ENCODE results near the gene SDHB. TPM values are rescaled to one million over a fixed set of nuclear protein-coding genes. Genes with fewer than 3 reads are reported as not detected.

SDHB gene
- total RNA-seq, 1 experiment from 2014 or later, result 212 TPM

- in situ Hi-C loops (cut with HindIII; ENCODE audit: low pct_unique_long_range_greater_than_20kb, low sequenced_read_pairs), result no loop called here
Observed at GRCh38 chr1:17067069-17067426, 13.2 kb upstream of the SDHB start.

GRCh38 chr1:17066361-17067068 is 12.7 kb upstream of the SDHB start:
- TF ChIP-seq REST (IDR thresholded peaks at IDR 0.05; ENCODE audit: insufficient read depth in 1 of 2, low read depth in 2 of 2, low read length in 1 of 2), result no peak
- no peak for TF ChIP-seq SIN3A (IDR thresholded peaks at IDR 0.05; ENCODE audit: borderline replicate concordance, insufficient read depth, low read depth, low read length)
- TF ChIP-seq TCF7L2 (IDR thresholded peaks at IDR 0.05; ENCODE audit: low read depth, low read length), result no peak
- in situ Hi-C loops (cut with HindIII; ENCODE audit: low pct_unique_long_range_greater_than_20kb, low sequenced_read_pairs), result no loop called here
- BruUV-seq (replicated peaks), result no TSS peak
- Histone ChIP-seq H3K4me3 (ENCODE audit: low read depth in 2 of 2, low read length in 2 of 2) (no peak overlapping the region), H3K9me3 (ENCODE audit: control insufficient read depth, insufficient read depth, low read depth, low read length) (no peaks in the 10 kb centered on the region; the same call in 1 of the 2 replicates), H3K36me3 (ENCODE audit: control insufficient read depth, insufficient read depth, low read length) (no peaks in the 10 kb centered on the region), H3K27me3 (ENCODE audit: control insufficient read depth, insufficient read depth, low read length) (no peaks in the 10 kb centered on the region), H3K27ac (ENCODE audit: low read length) (no peak overlapping the region), H3K4me1 (ENCODE audit: control insufficient read depth, insufficient read depth, low read length) (no peaks in the 10 kb centered on the region)
- intact Hi-C loops (cut with micrococcal nuclease; ENCODE audit: unreplicated experiment), result no loop called here
- ChIA-PET CTCF (interaction anchor here (0.6 kb wide), 1 partner anchor 450 kb away, joined by 3 read pairs; no protein-coding TSS in a partner anchor), POLR2A (no interaction called here)
- no peak for DNase-seq (ENCODE audit: low read depth, low spot score)
- 0 out of 2 replicates have a peak, but pooled peaks have one; percentile 44 for ATAC-seq

More at GRCh38 chr1:17067069-17067426, 13.2 kb upstream of the SDHB start:
- intact Hi-C loops (cut with micrococcal nuclease; ENCODE audit: unreplicated experiment), result no loop called here
- ChIA-PET CTCF (no interaction called here), POLR2A (no interaction called here)
- H3K27me3 ChIP-seq (ENCODE audit: control insufficient read depth, insufficient read depth, low read length), result no peaks in the 10 kb centered on the region
- BruUV-seq (replicated peaks), result no TSS peak
- no peak for ATAC-seq
- no peaks in the 10 kb centered on the region for H3K4me1 ChIP-seq (ENCODE audit: control insufficient read depth, insufficient read depth, low read length)
- H3K36me3 ChIP-seq (ENCODE audit: control insufficient read depth, insufficient read depth, low read length), result no peaks in the 10 kb centered on the region
- DNase-seq (ENCODE audit: low read depth, low spot score), result no peak
- H3K4me3 ChIP-seq (ENCODE audit: low read depth in 2 of 2, low read length in 2 of 2), result no peak overlapping the region
- no peaks in the 10 kb centered on the region; the same call in 1 of the 2 replicates for H3K9me3 ChIP-seq (ENCODE audit: control insufficient read depth, insufficient read depth, low read depth, low read length)
- H3K27ac ChIP-seq (ENCODE audit: low read length), result no peak overlapping the region
- TF ChIP-seq POLR2AphosphoS5 (IDR thresholded peaks at IDR 0.05; ENCODE audit: low read depth, low read length), result peak; percentile 45; the same call in 1 of the 2 replicates
- no peak for TF ChIP-seq SIN3A (IDR thresholded peaks at IDR 0.05; ENCODE audit: borderline replicate concordance, insufficient read depth, low read depth, low read length)

GRCh38 chr1:17065666-17066065 is 11.8 kb upstream of the SDHB start:
- CTCF ChIA-PET, result interaction anchor here (0.6 kb wide), 1 partner anchor 450 kb away, joined by 3 read pairs; no protein-coding TSS in a partner anchor
- ATAC-seq, result no peak
- POLR2A ChIA-PET, result no interaction called here

More at GRCh38 chr1:17065666-17066065, 11.8 kb upstream of the SDHB start:
- Histone ChIP-seq H3K27ac (ENCODE audit: low read length) (no peak overlapping the region), H3K4me3 (ENCODE audit: low read depth in 2 of 2, low read length in 2 of 2) (no peak overlapping the region), H3K27me3 (ENCODE audit: control insufficient read depth, insufficient read depth, low read length) (no peaks in the 10 kb centered on the region), H3K9me3 (ENCODE audit: control insufficient read depth, insufficient read depth, low read depth, low read length) (no peaks in the 10 kb centered on the region; the same call in 1 of the 2 replicates), H3K4me1 (ENCODE audit: control insufficient read depth, insufficient read depth, low read length) (no peaks in the 10 kb centered on the region), H3K36me3 (ENCODE audit: control insufficient read depth, insufficient read depth, low read length) (no peaks in the 10 kb centered on the region)
- DNase-seq (ENCODE audit: low read depth, low spot score), result no peak
- TF ChIP-seq SIN3A (IDR thresholded peaks at IDR 0.05; ENCODE audit: borderline replicate concordance, insufficient read depth, low read depth, low read length), result no peak
- no peak for TF ChIP-seq REST (IDR thresholded peaks at IDR 0.05; ENCODE audit: insufficient read depth in 1 of 2, low read depth in 2 of 2, low read length in 1 of 2)
- TF ChIP-seq POLR2AphosphoS5 (IDR thresholded peaks at IDR 0.05; ENCODE audit: low read depth, low read length), result no peak; the same call in 1 of the 2 replicates
- no peak for TF ChIP-seq TCF7L2 (IDR thresholded peaks at IDR 0.05; ENCODE audit: low read depth, low read length)
- TF ChIP-seq CTCF (IDR thresholded peaks at IDR 0.05), result no peak
- no TSS peak for BruUV-seq (replicated peaks)
- intact Hi-C loops (cut with micrococcal nuclease; ENCODE audit: unreplicated experiment), result no loop called here
- in situ Hi-C loops (cut with HindIII; ENCODE audit: low pct_unique_long_range_greater_than_20kb, low sequenced_read_pairs), result no loop called here
